Uterus (tissue), 2 donors: ENCODE data around the gene TMEM119.

Source experiments
- POLR2A ChIP-seq, 2 donors: fragments of 450-650 bp; IDR thresholded peaks; one replicate each; pipeline ENCODE4 v1.6.1; 2016; ENCODE audit warnings: antibody characterized with exemption in 2 of 2, mild to moderate bottlenecking in 1 of 2, moderate library complexity in 1 of 2
- TF ChIP-seq, protein P1 (sequence below), 4 experiments: fragments of 200-600 bp in 2 of 4; fragments of 450-650 bp in 2 of 4; sonication (generic) in 2 of 4; IDR thresholded peaks; one replicate each; pipeline ENCODE4 v1.5.1; 2016 to 2019; ENCODE audit warnings: antibody characterized with exemption in 4 of 4, mild to moderate bottlenecking in 2 of 4, moderate library complexity in 1 of 4

DNA sequence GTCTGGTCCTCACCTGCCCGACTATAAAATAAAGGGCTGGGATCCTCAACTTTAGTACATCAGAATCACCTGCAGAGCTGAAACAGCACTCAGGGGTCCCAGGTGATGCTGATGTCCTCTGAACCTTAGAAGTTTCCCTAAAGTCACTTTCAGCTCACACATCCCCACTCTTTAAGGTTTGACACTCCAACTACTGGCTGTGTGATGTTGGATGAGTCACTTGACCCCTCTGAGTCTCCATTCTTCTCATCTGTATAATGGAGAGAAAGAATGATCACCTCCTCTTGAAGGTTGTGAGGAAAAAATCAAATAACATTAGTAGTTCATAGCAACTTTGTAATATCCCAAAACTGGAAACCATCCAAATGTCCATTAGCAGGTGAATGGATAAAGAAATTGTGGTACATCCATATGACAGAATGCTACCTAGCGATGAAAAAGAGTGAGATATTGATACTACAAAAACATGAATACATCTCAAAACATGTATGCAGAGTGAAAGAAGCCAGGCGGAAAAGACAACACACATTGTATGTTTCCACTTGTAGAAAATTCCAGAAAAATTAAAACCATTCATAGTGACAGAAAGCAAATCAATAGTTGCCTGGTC is 13.3 kb downstream of the TMEM119 start:
- TF ChIP-seq, protein P1, sequence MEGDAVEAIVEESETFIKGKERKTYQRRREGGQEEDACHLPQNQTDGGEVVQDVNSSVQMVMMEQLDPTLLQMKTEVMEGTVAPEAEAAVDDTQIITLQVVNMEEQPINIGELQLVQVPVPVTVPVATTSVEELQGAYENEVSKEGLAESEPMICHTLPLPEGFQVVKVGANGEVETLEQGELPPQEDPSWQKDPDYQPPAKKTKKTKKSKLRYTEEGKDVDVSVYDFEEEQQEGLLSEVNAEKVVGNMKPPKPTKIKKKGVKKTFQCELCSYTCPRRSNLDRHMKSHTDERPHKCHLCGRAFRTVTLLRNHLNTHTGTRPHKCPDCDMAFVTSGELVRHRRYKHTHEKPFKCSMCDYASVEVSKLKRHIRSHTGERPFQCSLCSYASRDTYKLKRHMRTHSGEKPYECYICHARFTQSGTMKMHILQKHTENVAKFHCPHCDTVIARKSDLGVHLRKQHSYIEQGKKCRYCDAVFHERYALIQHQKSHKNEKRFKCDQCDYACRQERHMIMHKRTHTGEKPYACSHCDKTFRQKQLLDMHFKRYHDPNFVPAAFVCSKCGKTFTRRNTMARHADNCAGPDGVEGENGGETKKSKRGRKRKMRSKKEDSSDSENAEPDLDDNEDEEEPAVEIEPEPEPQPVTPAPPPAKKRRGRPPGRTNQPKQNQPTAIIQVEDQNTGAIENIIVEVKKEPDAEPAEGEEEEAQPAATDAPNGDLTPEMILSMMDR (IDR thresholded peaks at IDR 0.05), result no peak
- no peak for TF ChIP-seq POLR2A (IDR thresholded peaks at IDR 0.05)
